ENCODE results near the gene ATR. TPM values are rescaled to one million over a fixed set of nuclear protein-coding genes. Genes with fewer than 3 reads are reported as not detected.
"Not testable (repeated sequence)": the region's sequence is repeated elsewhere in the genome, so short reads cannot be mapped to it uniquely, and the experiment has no call there.

The ATR gene
- polyA plus RNA-seq, 1 experiment, result 6.0 TPM

GRCh38 chr3:142580061-142580423 lies 1.5 kb upstream of the ATR start:
- H3K4me3 ChIP-seq (ENCODE audit: low read depth, low read length), result no peak overlapping the region
- no peak for DNase-seq (ENCODE audit: low read depth)
- ChIA-PET CTCF (interaction anchor here (0.6 to 1.4 kb wide), 3 partner anchors 9 to 14 kb away, joined by 3 to 4 read pairs (median 3); no protein-coding TSS in a partner anchor), POLR2A (no interaction called here)
- no peak for TF ChIP-seq CTCF (IDR thresholded peaks at IDR 0.05; ENCODE audit: insufficient read depth, low read depth, low read length)
- H3K27me3 ChIP-seq (ENCODE audit: control insufficient read depth, insufficient read depth, low read length), result no peaks in the 10 kb centered on the region; the same call in 1 of the 2 replicates
- H3K36me3 ChIP-seq (ENCODE audit: control insufficient read depth, insufficient read depth, low read length), result no peaks in the 10 kb centered on the region

GRCh38 chr3:142577696-142578328 lies 721 bp downstream of the ATR start:
- no peaks in the 10 kb centered on the region for H3K27me3 ChIP-seq (ENCODE audit: control insufficient read depth, insufficient read depth, low read length)
- ChIA-PET POLR2A (interaction anchor here (0.6 kb wide), 2 partner anchors 131 to 423 kb away, joined by 4 to 16 read pairs; no protein-coding TSS in a partner anchor), CTCF (interaction anchor here (0.6 to 2.0 kb wide), 2 partner anchors 9 to 39 kb away, joined by 3 to 5 read pairs; no protein-coding TSS in a partner anchor)
- peak overlapping the region; percentile 88 for H3K4me3 ChIP-seq (ENCODE audit: low read depth, low read length)
- no peak for DNase-seq (ENCODE audit: low read depth)
- no peak for TF ChIP-seq CTCF (IDR thresholded peaks at IDR 0.05; ENCODE audit: insufficient read depth, low read depth, low read length)
- no peaks in the 10 kb centered on the region for H3K36me3 ChIP-seq (ENCODE audit: control insufficient read depth, insufficient read depth, low read length)

GRCh38 chr3:142576792-142577191 lies 1.7 kb downstream of the ATR start:
- Histone ChIP-seq H3K36me3 (ENCODE audit: control insufficient read depth, insufficient read depth, low read length) (no peaks in the 10 kb centered on the region), H3K27me3 (ENCODE audit: control insufficient read depth, insufficient read depth, low read length) (no peaks in the 10 kb centered on the region), H3K4me3 (ENCODE audit: low read depth, low read length) (no peak overlapping the region)
- TF ChIP-seq CTCF (IDR thresholded peaks at IDR 0.05; ENCODE audit: insufficient read depth, low read depth, low read length), result no peak
- ChIA-PET POLR2A (interaction anchor here (0.6 kb wide), 1 partner anchor 130 kb away, joined by 4 read pairs; no protein-coding TSS in a partner anchor), CTCF (interaction anchor here (2.0 kb wide), 1 partner anchor 10 kb away, joined by 5 read pairs; no protein-coding TSS in a partner anchor)
- no peak for DNase-seq (ENCODE audit: low read depth)

- Histone ChIP-seq H3K36me3 (ENCODE audit: control insufficient read depth, insufficient read depth, low read length) (no peaks in the 10 kb centered on the region), H3K4me3 (ENCODE audit: low read depth, low read length) (no peak overlapping the region), H3K27me3 (ENCODE audit: control insufficient read depth, insufficient read depth, low read length) (no peaks in the 10 kb centered on the region)
- ChIA-PET CTCF (no interaction called here), POLR2A (no interaction called here)
- TF ChIP-seq CTCF (IDR thresholded peaks at IDR 0.05; ENCODE audit: insufficient read depth, low read depth, low read length), result no peak
- DNase-seq (ENCODE audit: low read depth), result no peak
Observed at GRCh38 chr3:142574665-142575064, 3.9 kb downstream of the ATR start.

- H3K36me3 ChIP-seq (ENCODE audit: control insufficient read depth, insufficient read depth, low read length); CTCF ChIA-PET; H3K27me3 ChIP-seq (ENCODE audit: control insufficient read depth, insufficient read depth, low read length); H3K4me3 ChIP-seq (ENCODE audit: low read depth, low read length); DNase-seq (ENCODE audit: low read depth); POLR2A ChIA-PET: not testable (repeated sequence)
Observed at GRCh38 chr3:142574223-142574622, 4.3 kb downstream of the ATR start.

- CTCF ChIA-PET, result not testable (repeated sequence)
Observed at GRCh38 chr3:142569422-142569821, 9.1 kb downstream of the ATR start.

More at GRCh38 chr3:142569422-142569821, 9.1 kb downstream of the ATR start:
- H3K36me3 ChIP-seq (ENCODE audit: control insufficient read depth, insufficient read depth, low read length); POLR2A ChIA-PET; H3K27me3 ChIP-seq (ENCODE audit: control insufficient read depth, insufficient read depth, low read length); H3K4me3 ChIP-seq (ENCODE audit: low read depth, low read length); DNase-seq (ENCODE audit: low read depth): not testable (repeated sequence)

All from BJ (cell line).